ENCODE results near the gene C17orf58.

- TF ChIP-seq CTCF (IDR thresholded peaks at IDR 0.05): no peak
- TF ChIP-seq POLR2A (IDR thresholded peaks at IDR 0.05): no peak
Observed at GRCh38 chr17:68015081-68015723, 18.9 kb upstream of the C17orf58 start.
